ENCODE measurements around the gene SEMA5B. TPM values are rescaled to one million over a fixed set of nuclear protein-coding genes. Genes with fewer than 3 reads are reported as not detected.

The SEMA5B gene
- total and polyA plus RNA-seq, 2 donors (not counting 3 experiments of a cell fraction or from before 2014, with no cell fraction given), result 0.07 TPM; not detected in 1

GRCh38 chr3:123038751-123039150 lies 11.2 kb upstream of the SEMA5B start:
- TF ChIP-seq MAX (IDR thresholded peaks at IDR 0.05; ENCODE audit: insufficient read depth, insufficient read length), result no peak
- no peak for TF ChIP-seq GATA2 (IDR thresholded peaks at IDR 0.05; ENCODE audit: insufficient read depth, insufficient read length, low read depth, low read length)
- no peak for TF ChIP-seq JUN (IDR thresholded peaks at IDR 0.05; ENCODE audit: borderline replicate concordance, insufficient read depth, insufficient read length, low read depth)
- TF ChIP-seq MYC (IDR thresholded peaks at IDR 0.05; ENCODE audit: low read depth, low read length), result no peak
- TF ChIP-seq CTCF (IDR thresholded peaks at IDR 0.05; ENCODE audit: extremely low read depth in 1 of 2, insufficient read depth in 1 of 2, low read depth in 1 of 2, low read length in 2 of 2), result no peak
- TF ChIP-seq FOS (IDR thresholded peaks at IDR 0.05; ENCODE audit: borderline replicate concordance, insufficient read depth, low read length), result no peak
- no peak for TF ChIP-seq POLR2AphosphoS5 (IDR thresholded peaks at IDR 0.05; ENCODE audit: insufficient read depth, low read depth, low read length)
- TF ChIP-seq EZH2 (IDR thresholded peaks at IDR 0.05; ENCODE audit: borderline replicate concordance, low read depth, low read length, severe bottlenecking), result no peak
- TF ChIP-seq POLR2A (IDR thresholded peaks at IDR 0.05; ENCODE audit: low read depth, low read length), result no peak
- no peaks in the 10 kb centered on the region for H3K9me3 ChIP-seq (replicated peaks; ENCODE audit: control insufficient read depth, insufficient read depth, low read length)
- no peaks in the 10 kb centered on the region for H3K79me2 ChIP-seq (ENCODE audit: control insufficient read depth, insufficient read depth, low read length)
- H3K9me1 ChIP-seq (replicated peaks; ENCODE audit: control insufficient read depth, extremely low read depth, insufficient read depth, low read length), result no peaks in the 10 kb centered on the region
- H3K4me3 ChIP-seq (replicated peaks in 1 of 3; ENCODE audit: insufficient read depth in 1 of 3, low read depth in 1 of 3, low read length in 3 of 3), result no peak overlapping the region
- H3K9ac ChIP-seq (replicated peaks; ENCODE audit: extremely low read depth, insufficient read depth, low read length), result no peak overlapping the region
- no peak overlapping the region for H3K27ac ChIP-seq (ENCODE audit: insufficient read depth, low read depth, low read length)
- no peaks in the 10 kb centered on the region for H3K4me1 ChIP-seq (ENCODE audit: control insufficient read depth, extremely low read depth, insufficient read depth, low read length)
- no peak for FAIRE-seq
- H3K27me3 ChIP-seq (ENCODE audit: control insufficient read depth in 2 of 2, insufficient read depth in 2 of 2, low read length in 2 of 2), result peaks cover 42% of the 10 kb centered on the region in 2 experiments
- DNase-seq (ENCODE audit: low read depth, low spot score), result no peak
- no peak overlapping the region for H3K4me2 ChIP-seq (ENCODE audit: insufficient read depth, low read length)
- CTCF ChIA-PET, result interaction anchor here (0.9 to 1.3 kb wide), 3 partner anchors 9 to 12 kb away, joined by 3 to 4 read pairs (median 3); partner anchors contain the start of gene SEMA5B
- POLR2A ChIA-PET, result no interaction called here
- intact Hi-C loops (cut with micrococcal nuclease) (no loop called here), dilution Hi-C loops (cut with MboI; ENCODE audit: extremely low pct_ligation_motif_present, low sequenced_read_pairs) (no loop called here)
- H4K20me1 ChIP-seq (replicated peaks; ENCODE audit: control insufficient read depth, extremely low read depth, insufficient read depth, low read length), result no peaks in the 10 kb centered on the region
- no peaks in the 10 kb centered on the region for H3K36me3 ChIP-seq (ENCODE audit: control insufficient read depth in 2 of 2, extremely low read depth in 1 of 2, insufficient read depth in 2 of 2, low read length in 2 of 2)
- H2AFZ ChIP-seq (ENCODE audit: low read depth, low read length), result no peak overlapping the region
- BruUV-seq (replicated peaks), result no TSS peak

Measured in endothelial cell of umbilical vein (primary cell).